Measurements from ENCODE around the gene SLC38A5. TPM values are rescaled to one million over a fixed set of nuclear protein-coding genes. Genes with fewer than 3 reads are reported as not detected.

SLC38A5 gene
- total and polyA plus RNA-seq, 9 of the 15 experiments (the other 6 are each of a cell fraction or from before 2014, with no cell fraction given): 9.3 to 228 (median 142) TPM

GRCh38 chrX:48475774-48476577, 5.9 kb upstream of the SLC38A5 start, which contains the start of gene FTSJ1 (continued):
- TF ChIP-seq SREBF1 (IDR thresholded peaks at IDR 0.05; ENCODE audit: borderline replicate concordance, low read depth, low read length): peak; percentile 28; the same call in 1 of the 2 replicates
- TF ChIP-seq CUX1 (CRISPR knock-in tag; IDR thresholded peaks at IDR 0.05): no peak
- TF ChIP-seq, protein P1, sequence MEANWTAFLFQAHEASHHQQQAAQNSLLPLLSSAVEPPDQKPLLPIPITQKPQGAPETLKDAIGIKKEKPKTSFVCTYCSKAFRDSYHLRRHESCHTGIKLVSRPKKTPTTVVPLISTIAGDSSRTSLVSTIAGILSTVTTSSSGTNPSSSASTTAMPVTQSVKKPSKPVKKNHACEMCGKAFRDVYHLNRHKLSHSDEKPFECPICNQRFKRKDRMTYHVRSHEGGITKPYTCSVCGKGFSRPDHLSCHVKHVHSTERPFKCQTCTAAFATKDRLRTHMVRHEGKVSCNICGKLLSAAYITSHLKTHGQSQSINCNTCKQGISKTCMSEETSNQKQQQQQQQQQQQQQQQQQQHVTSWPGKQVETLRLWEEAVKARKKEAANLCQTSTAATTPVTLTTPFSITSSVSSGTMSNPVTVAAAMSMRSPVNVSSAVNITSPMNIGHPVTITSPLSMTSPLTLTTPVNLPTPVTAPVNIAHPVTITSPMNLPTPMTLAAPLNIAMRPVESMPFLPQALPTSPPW (CRISPR knock-in tag; IDR thresholded peaks at IDR 0.05): peak; percentile 78
- TF ChIP-seq, protein P2, sequence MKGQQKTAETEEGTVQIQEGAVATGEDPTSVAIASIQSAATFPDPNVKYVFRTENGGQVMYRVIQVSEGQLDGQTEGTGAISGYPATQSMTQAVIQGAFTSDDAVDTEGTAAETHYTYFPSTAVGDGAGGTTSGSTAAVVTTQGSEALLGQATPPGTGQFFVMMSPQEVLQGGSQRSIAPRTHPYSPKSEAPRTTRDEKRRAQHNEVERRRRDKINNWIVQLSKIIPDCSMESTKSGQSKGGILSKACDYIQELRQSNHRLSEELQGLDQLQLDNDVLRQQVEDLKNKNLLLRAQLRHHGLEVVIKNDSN (CRISPR knock-in tag; IDR thresholded peaks at IDR 0.05): no peak
- no peak for TF ChIP-seq ZNF75A (CRISPR knock-in tag; IDR thresholded peaks at IDR 0.05)
- TF ChIP-seq, protein P3, sequence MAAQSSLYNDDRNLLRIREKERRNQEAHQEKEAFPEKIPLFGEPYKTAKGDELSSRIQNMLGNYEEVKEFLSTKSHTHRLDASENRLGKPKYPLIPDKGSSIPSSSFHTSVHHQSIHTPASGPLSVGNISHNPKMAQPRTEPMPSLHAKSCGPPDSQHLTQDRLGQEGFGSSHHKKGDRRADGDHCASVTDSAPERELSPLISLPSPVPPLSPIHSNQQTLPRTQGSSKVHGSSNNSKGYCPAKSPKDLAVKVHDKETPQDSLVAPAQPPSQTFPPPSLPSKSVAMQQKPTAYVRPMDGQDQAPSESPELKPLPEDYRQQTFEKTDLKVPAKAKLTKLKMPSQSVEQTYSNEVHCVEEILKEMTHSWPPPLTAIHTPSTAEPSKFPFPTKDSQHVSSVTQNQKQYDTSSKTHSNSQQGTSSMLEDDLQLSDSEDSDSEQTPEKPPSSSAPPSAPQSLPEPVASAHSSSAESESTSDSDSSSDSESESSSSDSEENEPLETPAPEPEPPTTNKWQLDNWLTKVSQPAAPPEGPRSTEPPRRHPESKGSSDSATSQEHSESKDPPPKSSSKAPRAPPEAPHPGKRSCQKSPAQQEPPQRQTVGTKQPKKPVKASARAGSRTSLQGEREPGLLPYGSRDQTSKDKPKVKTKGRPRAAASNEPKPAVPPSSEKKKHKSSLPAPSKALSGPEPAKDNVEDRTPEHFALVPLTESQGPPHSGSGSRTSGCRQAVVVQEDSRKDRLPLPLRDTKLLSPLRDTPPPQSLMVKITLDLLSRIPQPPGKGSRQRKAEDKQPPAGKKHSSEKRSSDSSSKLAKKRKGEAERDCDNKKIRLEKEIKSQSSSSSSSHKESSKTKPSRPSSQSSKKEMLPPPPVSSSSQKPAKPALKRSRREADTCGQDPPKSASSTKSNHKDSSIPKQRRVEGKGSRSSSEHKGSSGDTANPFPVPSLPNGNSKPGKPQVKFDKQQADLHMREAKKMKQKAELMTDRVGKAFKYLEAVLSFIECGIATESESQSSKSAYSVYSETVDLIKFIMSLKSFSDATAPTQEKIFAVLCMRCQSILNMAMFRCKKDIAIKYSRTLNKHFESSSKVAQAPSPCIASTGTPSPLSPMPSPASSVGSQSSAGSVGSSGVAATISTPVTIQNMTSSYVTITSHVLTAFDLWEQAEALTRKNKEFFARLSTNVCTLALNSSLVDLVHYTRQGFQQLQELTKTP (IDR thresholded peaks at IDR 0.05; ENCODE audit: low read depth in 1 of 2, partially characterized antibody in 2 of 2): peak in 1 of 2 experiments; percentile 96

All from K562 (cell line).